ENCODE measurements around the gene STN1.

DNA sequence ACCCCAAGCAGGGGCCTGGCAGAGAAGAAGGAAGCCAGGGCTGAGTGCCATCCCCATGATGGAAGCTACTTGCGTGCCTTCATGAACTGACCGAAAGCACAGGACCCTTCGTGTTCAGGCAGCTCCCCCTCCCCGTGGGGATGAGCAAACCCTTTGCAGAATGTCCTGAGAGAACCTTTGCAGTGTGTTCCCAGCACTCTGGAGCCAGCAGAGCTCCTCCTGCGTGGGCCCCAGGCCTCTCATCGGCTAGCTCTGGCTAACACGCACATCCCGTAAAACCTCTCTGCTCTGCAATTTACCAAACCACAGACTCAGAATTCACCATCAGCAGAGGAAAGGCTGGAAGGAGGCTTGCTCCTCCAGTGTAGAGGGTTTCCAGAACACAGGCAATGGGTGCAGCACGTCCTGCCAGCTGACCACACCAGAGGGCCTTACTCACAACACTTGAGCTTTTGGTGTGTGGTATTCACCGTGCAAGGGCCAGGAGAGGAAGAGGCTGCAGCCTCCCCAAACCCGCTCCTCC lies 65.7 kb downstream of the STN1 start:
- TF ChIP-seq CTCF (IDR thresholded peaks at IDR 0.05): no peak
- TF ChIP-seq, protein P1, sequence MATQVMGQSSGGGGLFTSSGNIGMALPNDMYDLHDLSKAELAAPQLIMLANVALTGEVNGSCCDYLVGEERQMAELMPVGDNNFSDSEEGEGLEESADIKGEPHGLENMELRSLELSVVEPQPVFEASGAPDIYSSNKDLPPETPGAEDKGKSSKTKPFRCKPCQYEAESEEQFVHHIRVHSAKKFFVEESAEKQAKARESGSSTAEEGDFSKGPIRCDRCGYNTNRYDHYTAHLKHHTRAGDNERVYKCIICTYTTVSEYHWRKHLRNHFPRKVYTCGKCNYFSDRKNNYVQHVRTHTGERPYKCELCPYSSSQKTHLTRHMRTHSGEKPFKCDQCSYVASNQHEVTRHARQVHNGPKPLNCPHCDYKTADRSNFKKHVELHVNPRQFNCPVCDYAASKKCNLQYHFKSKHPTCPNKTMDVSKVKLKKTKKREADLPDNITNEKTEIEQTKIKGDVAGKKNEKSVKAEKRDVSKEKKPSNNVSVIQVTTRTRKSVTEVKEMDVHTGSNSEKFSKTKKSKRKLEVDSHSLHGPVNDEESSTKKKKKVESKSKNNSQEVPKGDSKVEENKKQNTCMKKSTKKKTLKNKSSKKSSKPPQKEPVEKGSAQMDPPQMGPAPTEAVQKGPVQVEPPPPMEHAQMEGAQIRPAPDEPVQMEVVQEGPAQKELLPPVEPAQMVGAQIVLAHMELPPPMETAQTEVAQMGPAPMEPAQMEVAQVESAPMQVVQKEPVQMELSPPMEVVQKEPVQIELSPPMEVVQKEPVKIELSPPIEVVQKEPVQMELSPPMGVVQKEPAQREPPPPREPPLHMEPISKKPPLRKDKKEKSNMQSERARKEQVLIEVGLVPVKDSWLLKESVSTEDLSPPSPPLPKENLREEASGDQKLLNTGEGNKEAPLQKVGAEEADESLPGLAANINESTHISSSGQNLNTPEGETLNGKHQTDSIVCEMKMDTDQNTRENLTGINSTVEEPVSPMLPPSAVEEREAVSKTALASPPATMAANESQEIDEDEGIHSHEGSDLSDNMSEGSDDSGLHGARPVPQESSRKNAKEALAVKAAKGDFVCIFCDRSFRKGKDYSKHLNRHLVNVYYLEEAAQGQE (IDR thresholded peaks at IDR 0.05; ENCODE audit: low read depth, low read length): no peak
- no peak for TF ChIP-seq GATA2 (CRISPR knock-in tag; IDR thresholded peaks at IDR 0.05)
- no peak for TF ChIP-seq NFIC (IDR thresholded peaks at IDR 0.05; ENCODE audit: borderline replicate concordance)
- TF ChIP-seq EP300 (IDR thresholded peaks at IDR 0.05; ENCODE audit: borderline replicate concordance in 1 of 2, low read depth in 1 of 2, low read length in 1 of 2): no peak
- no peak for TF ChIP-seq YY1 (IDR thresholded peaks at IDR 0.05; ENCODE audit: low read depth)
